SK-N-SH treated with all-trans-retinoic acid at 6 μM for 48 hours (cell line): ENCODE measurements around the gene STK17B.

Experiments used
- ATAC-seq: fragments of 200-7000 bp; cut with Tn5 transposase; 3 replicates; pipeline ENCODE4 v1.9.1; 2020; ENCODE audit warnings: mild to moderate bottlenecking, moderate library complexity
- ARNTL ChIP-seq: fragments of 450-650 bp; formaldehyde crosslinking; IDR thresholded peaks from 2 replicates; pipeline ENCODE4 v1.5.0; 2020; ENCODE audit warnings: low read depth, mild to moderate bottlenecking, moderate library complexity, borderline replicate concordance
- BACH2 ChIP-seq: fragments of 250-450 bp; sonication (Bioruptor Pico); IDR thresholded peaks from 2 replicates; pipeline ENCODE4 v1.9.0; 2021; ENCODE audit warnings: mild to moderate bottlenecking, borderline replicate concordance
- CSDC2 ChIP-seq: fragments of 250-450 bp; sonication (Bioruptor Pico); IDR thresholded peaks from 2 replicates; pipeline ENCODE4 v1.5.0; 2020; ENCODE audit warnings: mild to moderate bottlenecking, moderate library complexity
- ESRRG ChIP-seq: fragments of 250-450 bp; sonication (Bioruptor Pico); IDR thresholded peaks from 2 replicates; pipeline ENCODE4 v1.6.1; 2021; ENCODE audit warnings: mild to moderate bottlenecking
- GLIS3 ChIP-seq: fragments of 250-450 bp; sonication (Bioruptor Pico); IDR thresholded peaks from 2 replicates; pipeline ENCODE4 v1.5.0; 2020; ENCODE audit warnings: mild to moderate bottlenecking, moderate library complexity
- ISL1 ChIP-seq: fragments of 250-450 bp; sonication (Bioruptor Pico); IDR thresholded peaks from 2 replicates; pipeline ENCODE4 v2.1.2; 2022; ENCODE audit warnings: mild to moderate bottlenecking, moderate library complexity
- OSR1 ChIP-seq: fragments of 250-450 bp; sonication (Bioruptor Pico); IDR thresholded peaks from 2 replicates; pipeline ENCODE4 v1.8.0; 2022; ENCODE audit warnings: moderate library complexity, mild to moderate bottlenecking, inconsistent platforms
- PATZ1 ChIP-seq: fragments of 250-450 bp; sonication (Bioruptor Pico); IDR thresholded peaks from 2 replicates; pipeline ENCODE4 v1.8.0; 2020; ENCODE audit warnings: mild to moderate bottlenecking, moderate library complexity, borderline replicate concordance
- POU6F1 ChIP-seq: fragments of 250-450 bp; sonication (Bioruptor Pico); IDR thresholded peaks from 2 replicates; pipeline ENCODE4 v1.8.0; 2021; ENCODE audit warnings: low read depth, mild to moderate bottlenecking, moderate library complexity, borderline replicate concordance
- PPARA ChIP-seq: fragments of 250-450 bp; sonication (Bioruptor Pico); IDR thresholded peaks from 2 replicates; pipeline ENCODE4 v1.5.0; 2020; ENCODE audit warnings: mild to moderate bottlenecking, borderline replicate concordance
- RARB ChIP-seq: fragments of 250-450 bp; sonication (Bioruptor Pico); IDR thresholded peaks from 2 replicates; pipeline ENCODE4 v1.8.0; 2021; ENCODE audit warnings: mild to moderate bottlenecking, moderate library complexity
- SNAI2 ChIP-seq: fragments of 250-450 bp; sonication (Bioruptor Pico); IDR thresholded peaks from 2 replicates; pipeline ENCODE4 v1.5.0; 2020; ENCODE audit warnings: mild to moderate bottlenecking, moderate library complexity
- TCF4 ChIP-seq: fragments of 250-450 bp; sonication (Bioruptor Pico); IDR thresholded peaks from 2 replicates; pipeline ENCODE4 v1.8.0; 2021; ENCODE audit warnings: mild to moderate bottlenecking, moderate library complexity, borderline replicate concordance
- TOX ChIP-seq: fragments of 250-450 bp; sonication (Bioruptor Pico); IDR thresholded peaks from 2 replicates; pipeline ENCODE4 v1.8.0; 2021; ENCODE audit warnings: mild to moderate bottlenecking, moderate library complexity, borderline replicate concordance
- TSHZ2 ChIP-seq: fragments of 250-450 bp; sonication (Bioruptor Pico); IDR thresholded peaks from 2 replicates; pipeline ENCODE4 v1.5.0; 2020; ENCODE audit warnings: mild to moderate bottlenecking, moderate library complexity
- ZC3H10 ChIP-seq: fragments of 250-450 bp; sonication (Bioruptor Pico); IDR thresholded peaks from 2 replicates; pipeline ENCODE4 v1.5.1; 2021; ENCODE audit warnings: mild to moderate bottlenecking, moderate library complexity
- ZFP3 ChIP-seq: fragments of 250-450 bp; sonication (Bioruptor Pico); IDR thresholded peaks from 2 replicates; pipeline ENCODE4 v1.5.0; 2020; ENCODE audit warnings: mild to moderate bottlenecking, moderate library complexity
- ZNF565 ChIP-seq: fragments of 450-650 bp; formaldehyde crosslinking; conservative IDR thresholded peaks from 2 replicates; pipeline ENCODE4 v1.5.0; 2020; ENCODE audit warnings: low read depth, mild to moderate bottlenecking, moderate library complexity
- ZNF70 ChIP-seq: fragments of 450-650 bp; formaldehyde crosslinking; IDR thresholded peaks from 2 replicates; pipeline ENCODE4 v1.5.0; 2020; ENCODE audit warnings: mild to moderate bottlenecking, moderate library complexity
- ZNF8 ChIP-seq: fragments of 450-650 bp; formaldehyde crosslinking; IDR thresholded peaks from 2 replicates; pipeline ENCODE4 v1.5.0; 2020; ENCODE audit warnings: mild to moderate bottlenecking, moderate library complexity

Gene STK17B

GRCh38 chr2:196104066-196104465 is 67.3 kb downstream of the STK17B start:
- ATAC-seq = no peak
- TF ChIP-seq TSHZ2 (no peak), OSR1 (CRISPR knock-in tag) (no peak), CSDC2 (CRISPR knock-in tag) (no peak), ZNF8 (no peak), TCF4 (CRISPR knock-in tag) (no peak), GLIS3 (CRISPR knock-in tag) (no peak), PPARA (CRISPR knock-in tag) (no peak), ZC3H10 (CRISPR knock-in tag) (no peak), ARNTL (CRISPR knock-in tag) (no peak), BACH2 (no peak), TOX (CRISPR knock-in tag) (no peak), PATZ1 (CRISPR knock-in tag) (no peak), ISL1 (CRISPR knock-in tag) (no peak), POU6F1 (no peak), ZNF70 (no peak), RARB (CRISPR knock-in tag) (no peak), SNAI2 (no peak), ZFP3 (no peak)

GRCh38 chr2:196103626-196104025 is 67.8 kb downstream of the STK17B start:
- ATAC-seq = no peak
- no peak for TF ChIP-seq ZNF70
- no peak for TF ChIP-seq ZC3H10 (CRISPR knock-in tag)
- TF ChIP-seq SNAI2 = no peak
- TF ChIP-seq CSDC2 (CRISPR knock-in tag) = no peak
- TF ChIP-seq POU6F1 = no peak
- no peak for TF ChIP-seq ZNF565 (CRISPR knock-in tag)
- no peak for TF ChIP-seq GLIS3 (CRISPR knock-in tag)
- TF ChIP-seq ARNTL (CRISPR knock-in tag) = no peak
- TF ChIP-seq TSHZ2 = no peak
- TF ChIP-seq ZFP3 = no peak
- no peak for TF ChIP-seq PPARA (CRISPR knock-in tag)
- no peak for TF ChIP-seq TOX (CRISPR knock-in tag)
- TF ChIP-seq ISL1 (CRISPR knock-in tag) = no peak
- no peak for TF ChIP-seq BACH2
- TF ChIP-seq TCF4 (CRISPR knock-in tag) = no peak
- TF ChIP-seq ESRRG = no peak
